ENCODE data around the gene RGS9.

DNA sequence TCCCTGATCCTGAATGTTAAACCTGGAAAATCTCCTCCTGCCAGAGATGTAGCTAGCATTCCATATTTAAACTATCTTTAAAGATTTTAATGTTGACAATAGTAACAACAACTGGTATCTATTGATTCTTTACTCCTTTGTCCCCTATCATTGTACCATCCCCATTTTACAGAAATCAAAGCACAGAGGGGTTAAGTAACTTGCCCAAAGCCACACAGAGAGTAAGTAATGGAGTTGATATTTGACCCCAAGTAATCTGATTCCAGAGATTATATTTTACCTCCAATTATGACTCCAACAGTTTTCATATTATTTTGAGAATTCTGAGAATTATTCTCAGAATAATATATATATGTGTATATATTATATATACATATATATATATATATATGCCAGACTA, 37.7 kb upstream of the RGS9 start:
- TF ChIP-seq, protein P1, sequence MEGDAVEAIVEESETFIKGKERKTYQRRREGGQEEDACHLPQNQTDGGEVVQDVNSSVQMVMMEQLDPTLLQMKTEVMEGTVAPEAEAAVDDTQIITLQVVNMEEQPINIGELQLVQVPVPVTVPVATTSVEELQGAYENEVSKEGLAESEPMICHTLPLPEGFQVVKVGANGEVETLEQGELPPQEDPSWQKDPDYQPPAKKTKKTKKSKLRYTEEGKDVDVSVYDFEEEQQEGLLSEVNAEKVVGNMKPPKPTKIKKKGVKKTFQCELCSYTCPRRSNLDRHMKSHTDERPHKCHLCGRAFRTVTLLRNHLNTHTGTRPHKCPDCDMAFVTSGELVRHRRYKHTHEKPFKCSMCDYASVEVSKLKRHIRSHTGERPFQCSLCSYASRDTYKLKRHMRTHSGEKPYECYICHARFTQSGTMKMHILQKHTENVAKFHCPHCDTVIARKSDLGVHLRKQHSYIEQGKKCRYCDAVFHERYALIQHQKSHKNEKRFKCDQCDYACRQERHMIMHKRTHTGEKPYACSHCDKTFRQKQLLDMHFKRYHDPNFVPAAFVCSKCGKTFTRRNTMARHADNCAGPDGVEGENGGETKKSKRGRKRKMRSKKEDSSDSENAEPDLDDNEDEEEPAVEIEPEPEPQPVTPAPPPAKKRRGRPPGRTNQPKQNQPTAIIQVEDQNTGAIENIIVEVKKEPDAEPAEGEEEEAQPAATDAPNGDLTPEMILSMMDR (IDR thresholded peaks at IDR 0.05 in 4 of 5, conservative IDR thresholded peaks at IDR 0.05 in 1 of 5), result no peak
- no peak for TF ChIP-seq POLR2A (IDR thresholded peaks at IDR 0.05)

Data from gastrocnemius medialis (tissue), 4 donors.